HL-60/S4 (cell line): Measurements from ENCODE around the gene RAB32.

Experiments used
- in situ Hi-C: fragments of 300-500 bp; cut with MboI; formaldehyde crosslinking; loops from 2 replicates; pipeline ENCODE4 v1.14.3; 2022; ENCODE audit warnings: low sequenced_read_pairs

The RAB32 gene

DNA sequence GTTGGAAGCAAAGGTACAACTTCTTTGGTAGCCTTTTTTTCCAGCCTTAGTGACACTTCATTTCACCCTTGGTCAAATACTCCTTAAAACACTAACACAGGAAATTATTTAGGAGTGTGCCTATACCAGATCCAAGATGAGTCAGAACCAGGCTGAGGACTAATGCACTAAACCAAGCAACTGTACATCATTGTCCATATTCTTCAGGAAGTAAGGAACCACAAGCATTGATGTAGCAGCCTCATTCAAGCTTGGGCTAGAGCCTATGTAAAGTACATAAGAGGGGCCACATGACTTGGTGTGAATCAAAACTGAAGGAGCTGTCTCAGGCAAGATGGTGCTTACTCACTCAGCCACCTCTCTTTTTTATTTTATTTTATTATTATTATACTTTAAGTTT is 34.4 kb downstream of the RAB32 start:
- in situ Hi-C loops: no loop called here

GRCh38 chr6:146581968-146582367 is 38.3 kb downstream of the RAB32 start:
- in situ Hi-C loops: no loop called here

DNA sequence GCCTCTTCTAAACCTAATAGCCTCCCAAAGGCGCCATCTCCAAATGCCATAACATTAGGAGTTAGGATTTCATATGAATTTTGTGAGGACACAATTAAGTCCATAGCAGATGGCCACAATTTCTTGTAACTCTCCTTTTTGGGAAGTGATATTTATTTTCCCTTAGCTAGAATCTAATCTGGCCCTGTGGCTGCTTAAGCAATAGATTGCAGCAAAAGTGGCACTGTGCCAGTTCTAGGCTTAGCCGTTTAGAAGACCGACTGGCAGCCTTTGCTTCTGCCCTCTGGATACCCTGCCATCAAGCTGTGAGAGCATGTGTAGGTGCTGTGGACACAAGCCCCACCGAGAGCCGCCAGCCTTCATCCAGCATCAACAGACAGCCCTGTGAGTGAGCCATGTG is 39.2 kb downstream of the RAB32 start:
- in situ Hi-C loops: no loop called here

- in situ Hi-C loops: no loop called here
These were observed 40.3 kb downstream of the RAB32 start for GRCh38 chr6:146583966-146584365.

- in situ Hi-C loops: no loop called here
These were observed 43.8 kb downstream of the RAB32 start for GRCh38 chr6:146587459-146587858.

DNA sequence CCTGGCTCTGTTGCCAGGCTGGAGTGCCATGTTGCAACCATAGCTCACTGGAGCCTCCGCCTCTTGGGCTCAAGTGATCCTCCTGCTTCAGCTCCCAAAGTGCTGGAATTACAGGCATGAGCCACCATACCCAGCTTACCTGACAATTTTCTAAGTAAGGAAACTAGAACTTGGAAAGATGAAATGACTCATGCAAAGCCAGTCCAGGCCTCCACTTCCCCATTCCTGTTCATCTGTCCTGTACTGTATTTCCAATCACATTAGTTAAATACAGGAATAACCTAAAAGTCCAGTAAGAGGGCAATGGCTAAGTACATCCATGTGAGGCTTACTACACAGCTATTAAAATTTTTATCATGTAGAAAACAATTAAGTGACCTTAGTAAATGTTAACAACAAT is 46.9 kb downstream of the RAB32 start:
- in situ Hi-C loops: no loop called here

DNA sequence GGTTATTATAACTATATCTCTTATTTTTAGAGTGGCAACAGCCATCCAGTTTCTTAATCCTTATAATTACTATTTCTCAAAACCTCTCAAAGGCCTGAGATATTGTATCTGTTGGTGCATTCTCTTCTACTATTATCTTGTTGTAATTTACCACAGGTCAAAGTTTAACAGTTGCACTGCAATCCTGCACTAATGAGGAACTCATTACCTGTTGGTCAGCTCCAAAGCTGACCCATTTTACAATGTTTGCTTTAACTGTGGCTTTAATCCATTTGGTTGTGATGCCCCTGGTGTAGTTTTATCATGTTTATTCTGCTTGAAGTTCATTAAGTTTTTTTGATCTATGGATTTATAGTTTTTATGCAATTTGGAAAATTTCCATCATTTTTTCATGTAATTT is 48.8 kb downstream of the RAB32 start:
- in situ Hi-C loops: no loop called here

DNA sequence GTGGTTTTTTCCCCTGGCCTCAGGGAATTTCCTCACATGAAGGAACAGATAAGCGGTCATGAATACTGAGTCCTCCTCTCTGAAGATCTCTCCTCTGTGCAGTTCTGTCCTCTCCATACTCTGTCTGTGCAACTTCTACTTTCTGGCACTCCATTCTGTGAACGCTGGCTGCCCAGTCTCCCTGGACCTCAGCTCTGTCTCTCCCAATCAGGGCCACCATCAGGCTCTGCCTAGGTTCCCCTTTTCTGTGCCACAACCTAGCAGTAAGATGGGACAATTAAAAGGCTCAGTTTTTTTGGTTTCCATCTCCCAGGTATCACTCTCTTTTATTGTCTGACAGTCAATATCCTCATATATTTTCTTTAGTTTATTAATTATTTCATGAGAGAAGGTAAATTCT is 50.4 kb downstream of the RAB32 start:
- in situ Hi-C loops: no loop called here

GRCh38 chr6:146594495-146594894 is 50.9 kb downstream of the RAB32 start:
- in situ Hi-C loops: no loop called here

DNA sequence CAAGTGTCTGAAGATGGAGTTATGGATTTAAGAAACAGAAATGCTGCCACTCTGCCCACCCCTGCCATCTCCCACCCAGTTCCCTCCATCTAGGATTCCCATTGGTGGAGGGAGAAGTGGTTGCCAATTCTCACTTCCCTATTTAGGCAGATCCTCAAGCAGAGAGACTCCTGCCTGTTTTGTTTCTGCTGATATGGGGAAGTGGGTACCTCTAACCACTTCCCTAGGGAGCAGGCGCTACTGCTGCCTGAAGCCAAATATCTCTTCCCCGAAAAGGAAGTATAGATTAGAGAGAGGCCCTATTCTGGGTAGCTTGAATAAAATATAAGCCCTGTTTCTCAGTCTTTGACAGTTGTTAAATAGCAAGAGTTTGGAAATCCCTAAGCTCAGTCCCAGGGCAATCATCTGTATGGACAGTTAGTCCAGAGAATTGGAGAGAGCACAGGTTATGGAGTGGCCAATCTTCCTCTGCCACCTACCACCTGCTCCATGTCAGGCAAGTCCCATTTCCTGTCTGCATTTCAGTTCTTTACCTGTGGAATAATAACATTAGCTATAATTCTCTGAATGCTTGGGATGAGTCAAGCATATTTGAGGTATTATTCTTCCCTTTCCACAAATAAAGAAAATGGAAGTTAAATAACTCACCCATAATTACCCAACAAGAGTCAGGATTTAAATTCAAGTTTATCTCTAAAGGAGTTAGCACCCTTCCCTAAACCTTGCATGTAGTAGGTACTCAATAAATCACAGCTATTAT is 52.5 kb downstream of the RAB32 start:
- in situ Hi-C loops: no loop called here

- in situ Hi-C loops: no loop called here
These were observed 55.3 kb downstream of the RAB32 start, which contains the start of gene ADGB for GRCh38 chr6:146598772-146599405. Gene ADGB, plus strand, starts transcription at chr6:146598972. Its CDS starts 69 bp downstream, at chr6:146599041.

DNA sequence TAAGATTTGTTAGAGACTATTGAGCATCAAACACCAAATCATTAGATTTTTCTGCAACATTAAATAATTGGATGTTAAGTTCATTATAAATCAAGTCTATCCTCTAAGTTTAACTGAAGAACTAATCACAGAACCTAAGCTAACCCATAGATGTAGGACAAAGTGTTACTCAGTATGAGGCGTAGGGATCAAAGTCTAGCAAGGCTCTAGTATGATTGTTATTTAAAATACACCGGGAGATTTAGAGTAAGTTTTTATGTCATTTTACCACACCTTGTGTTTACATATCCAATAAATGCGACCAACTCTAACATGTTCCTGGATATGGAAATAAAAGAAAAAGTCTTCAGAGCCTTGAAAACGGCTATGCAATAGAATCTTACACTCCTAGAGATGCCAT is 57.7 kb downstream of the RAB32 start:
- in situ Hi-C loops: no loop called here

- in situ Hi-C loops: no loop called here
These were observed 58.9 kb downstream of the RAB32 start for GRCh38 chr6:146602526-146602925.
